HepG2 (cell line): ENCODE measurements around the gene TCFL5. TPM values are rescaled to one million over a fixed set of nuclear protein-coding genes. Genes with fewer than 3 reads are reported as not detected.

Source experiments
- GPN1 ChIP-seq: sonication (generic); formaldehyde crosslinking; IDR thresholded peaks from 2 replicates; pipeline ENCODE4 v1.5.1; 2020; ENCODE audit warnings: missing genetic modification reagents, borderline replicate concordance
- PHF5A ChIP-seq: IDR thresholded peaks from one replicate; pipeline ENCODE4 v1.6.1; 2018; ENCODE audit warnings: low read depth, missing genetic modification reagents; ENCODE audit not compliant: unreplicated experiment
- PITX1 ChIP-seq: sonication (generic); formaldehyde crosslinking; IDR thresholded peaks from 2 replicates; pipeline ENCODE4 v1.5.1; 2020; ENCODE audit warnings: mild to moderate bottlenecking, missing genetic modification reagents
- RARG ChIP-seq: sonication (generic); formaldehyde crosslinking; IDR thresholded peaks from 2 replicates; pipeline ENCODE4 v1.4.0; 2020; ENCODE audit warnings: low read depth, mild to moderate bottlenecking, missing genetic modification reagents
- REXO4 ChIP-seq: sonication (generic); formaldehyde crosslinking; IDR thresholded peaks from 2 replicates; pipeline ENCODE4 v1.8.0; 2022; ENCODE audit warnings: missing genetic modification reagents, mild to moderate bottlenecking, borderline replicate concordance
- TEAD2 ChIP-seq: sonication (generic); formaldehyde crosslinking; IDR thresholded peaks from 2 replicates; pipeline ENCODE4 v1.9.0; 2021; ENCODE audit warnings: missing genetic modification reagents
- TFDP1 ChIP-seq: IDR thresholded peaks from 2 replicates; pipeline ENCODE4 v1.6.1; 2016; ENCODE audit warnings: missing compliant biosample characterization, missing genetic modification reagents, borderline replicate concordance
- ZFP37 ChIP-seq: sonication (generic); formaldehyde crosslinking; IDR thresholded peaks from 2 replicates; pipeline ENCODE4 v1.4.0; 2020; ENCODE audit warnings: missing genetic modification reagents, borderline replicate concordance
- ZNF143 ChIP-seq: sonication (generic); formaldehyde crosslinking; IDR thresholded peaks from 2 replicates; pipeline ENCODE4 v1.4.0; 2020; ENCODE audit warnings: missing genetic modification reagents
- ZNF205 ChIP-seq: IDR thresholded peaks from 2 replicates; pipeline ENCODE4 v1.6.1; 2018; ENCODE audit warnings: missing biosample characterization, missing genetic modification reagents
- ZNF253 ChIP-seq: sonication (generic); formaldehyde crosslinking; IDR thresholded peaks from 2 replicates; pipeline ENCODE4 v1.8.0; 2022; ENCODE audit warnings: mild to moderate bottlenecking, missing genetic modification reagents, borderline replicate concordance
- ZNF569 ChIP-seq: sonication (generic); formaldehyde crosslinking; IDR thresholded peaks from 2 replicates; pipeline ENCODE4 v1.5.0; 2020; ENCODE audit warnings: mild to moderate bottlenecking, missing genetic modification reagents, moderate library complexity, borderline replicate concordance
- ZNF615 ChIP-seq: sonication (generic); formaldehyde crosslinking; IDR thresholded peaks from 2 replicates; pipeline ENCODE4 v1.5.0; 2020; ENCODE audit warnings: mild to moderate bottlenecking, missing genetic modification reagents, borderline replicate concordance
- polyA plus RNA-seq, 8 experiments: library from polyadenylated mRNA; depleted of rRNA in 3 of 8; stranded (reverse) in 7 of 8; unstranded in 1 of 8; fragments of >200 nt; fragmentation: Illumina TruSeq in 4 of 8; extraction: Trizol in 4 of 8; gene quantifications; 2 replicates each; pipeline versions ENCODE4 v1.2.1 to v1.2.3, GENCODE V29; 2011 to 2016; ENCODE audit warnings: low read depth in 4 of 8, missing spikeins in 1 of 8, mixed read lengths in 1 of 8; ENCODE audit not compliant: insufficient read depth in 1 of 8
- total RNA-seq, 5 experiments: library from RNA; depleted of rRNA; stranded (reverse); fragments of >200 nt; fragmentation: Illumina TruSeq; extraction: Trizol; gene quantifications; 2 replicates each; pipeline ENCODE4 v1.2.3, GENCODE V29; 2016; ENCODE audit warnings: low read depth in 1 of 5
- TF ChIP-seq, protein P1 (sequence below): sonication (generic); formaldehyde crosslinking; IDR thresholded peaks from 2 replicates; pipeline ENCODE4 v1.9.0; 2022; ENCODE audit warnings: missing genetic modification reagents, mild to moderate bottlenecking, borderline replicate concordance
- TF ChIP-seq, protein P2 (sequence below), 2 experiments: fragments of 450-650 bp in 1 of 2; sonication (generic) in 1 of 2; formaldehyde crosslinking in 1 of 2; IDR thresholded peaks; 2 replicates each; pipeline versions ENCODE4 v1.6.1 to v1.8.0; 2016 to 2022; ENCODE audit warnings: antibody characterized with exemption in 1 of 2, mild to moderate bottlenecking in 1 of 2, missing genetic modification reagents in 1 of 2

TCFL5 gene
- total and polyA plus RNA-seq, 2 of the 13 experiments (the other 11 are each of a cell fraction or from before 2014, with no cell fraction given), result 14.8 to 20.0 TPM

DNA sequence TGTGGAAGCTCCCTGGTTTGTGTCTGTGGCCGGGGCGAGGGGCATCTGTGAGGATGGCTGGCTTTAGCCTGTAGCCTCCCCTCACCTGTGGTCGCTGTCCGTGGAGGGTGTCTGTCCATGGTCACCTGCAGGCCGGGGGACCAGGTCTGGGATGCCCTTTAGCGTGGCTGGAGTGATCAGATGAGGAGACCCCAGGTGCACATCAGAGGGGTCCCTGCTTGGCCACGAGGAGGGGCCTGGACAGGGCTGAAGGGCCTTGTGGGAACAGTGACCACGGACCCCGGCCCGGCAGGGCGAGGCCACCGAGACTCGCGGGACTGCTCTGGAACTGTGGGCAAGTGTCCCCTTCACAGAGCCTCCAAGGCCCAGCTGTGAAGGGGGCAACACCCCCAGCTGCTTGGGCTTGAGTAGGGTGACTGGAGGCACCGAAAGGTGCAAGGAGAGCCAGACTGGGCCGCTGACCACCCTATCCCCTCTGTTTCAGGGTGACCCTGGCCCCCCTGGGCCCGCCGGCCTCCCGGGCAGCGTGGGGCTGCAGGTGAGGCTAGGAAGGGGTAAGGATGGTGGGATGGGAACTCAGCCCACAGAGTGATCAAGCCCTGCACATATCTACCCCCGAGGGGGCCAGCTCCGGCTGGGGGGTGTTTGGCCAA is 36.2 kb downstream of the TCFL5 start (continued):
- TF ChIP-seq, protein P1, sequence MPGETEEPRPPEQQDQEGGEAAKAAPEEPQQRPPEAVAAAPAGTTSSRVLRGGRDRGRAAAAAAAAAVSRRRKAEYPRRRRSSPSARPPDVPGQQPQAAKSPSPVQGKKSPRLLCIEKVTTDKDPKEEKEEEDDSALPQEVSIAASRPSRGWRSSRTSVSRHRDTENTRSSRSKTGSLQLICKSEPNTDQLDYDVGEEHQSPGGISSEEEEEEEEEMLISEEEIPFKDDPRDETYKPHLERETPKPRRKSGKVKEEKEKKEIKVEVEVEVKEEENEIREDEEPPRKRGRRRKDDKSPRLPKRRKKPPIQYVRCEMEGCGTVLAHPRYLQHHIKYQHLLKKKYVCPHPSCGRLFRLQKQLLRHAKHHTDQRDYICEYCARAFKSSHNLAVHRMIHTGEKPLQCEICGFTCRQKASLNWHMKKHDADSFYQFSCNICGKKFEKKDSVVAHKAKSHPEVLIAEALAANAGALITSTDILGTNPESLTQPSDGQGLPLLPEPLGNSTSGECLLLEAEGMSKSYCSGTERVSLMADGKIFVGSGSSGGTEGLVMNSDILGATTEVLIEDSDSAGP (CRISPR knock-in tag), result 0 out of 2 replicates have a peak, but pooled peaks have one; percentile 7
- TF ChIP-seq REXO4 (no peak), ZNF253 (no peak), PITX1 (no peak), ZNF615 (no peak), ZNF205 (CRISPR knock-in tag) (no peak), ZNF143 (CRISPR knock-in tag) (no peak), GPN1 (no peak), TEAD2 (CRISPR knock-in tag) (no peak), TFDP1 (CRISPR knock-in tag) (no peak), ZFP37 (no peak), RARG (CRISPR knock-in tag) (no peak), ZNF569 (CRISPR knock-in tag) (no peak), PHF5A (no peak)
- TF ChIP-seq, protein P2, sequence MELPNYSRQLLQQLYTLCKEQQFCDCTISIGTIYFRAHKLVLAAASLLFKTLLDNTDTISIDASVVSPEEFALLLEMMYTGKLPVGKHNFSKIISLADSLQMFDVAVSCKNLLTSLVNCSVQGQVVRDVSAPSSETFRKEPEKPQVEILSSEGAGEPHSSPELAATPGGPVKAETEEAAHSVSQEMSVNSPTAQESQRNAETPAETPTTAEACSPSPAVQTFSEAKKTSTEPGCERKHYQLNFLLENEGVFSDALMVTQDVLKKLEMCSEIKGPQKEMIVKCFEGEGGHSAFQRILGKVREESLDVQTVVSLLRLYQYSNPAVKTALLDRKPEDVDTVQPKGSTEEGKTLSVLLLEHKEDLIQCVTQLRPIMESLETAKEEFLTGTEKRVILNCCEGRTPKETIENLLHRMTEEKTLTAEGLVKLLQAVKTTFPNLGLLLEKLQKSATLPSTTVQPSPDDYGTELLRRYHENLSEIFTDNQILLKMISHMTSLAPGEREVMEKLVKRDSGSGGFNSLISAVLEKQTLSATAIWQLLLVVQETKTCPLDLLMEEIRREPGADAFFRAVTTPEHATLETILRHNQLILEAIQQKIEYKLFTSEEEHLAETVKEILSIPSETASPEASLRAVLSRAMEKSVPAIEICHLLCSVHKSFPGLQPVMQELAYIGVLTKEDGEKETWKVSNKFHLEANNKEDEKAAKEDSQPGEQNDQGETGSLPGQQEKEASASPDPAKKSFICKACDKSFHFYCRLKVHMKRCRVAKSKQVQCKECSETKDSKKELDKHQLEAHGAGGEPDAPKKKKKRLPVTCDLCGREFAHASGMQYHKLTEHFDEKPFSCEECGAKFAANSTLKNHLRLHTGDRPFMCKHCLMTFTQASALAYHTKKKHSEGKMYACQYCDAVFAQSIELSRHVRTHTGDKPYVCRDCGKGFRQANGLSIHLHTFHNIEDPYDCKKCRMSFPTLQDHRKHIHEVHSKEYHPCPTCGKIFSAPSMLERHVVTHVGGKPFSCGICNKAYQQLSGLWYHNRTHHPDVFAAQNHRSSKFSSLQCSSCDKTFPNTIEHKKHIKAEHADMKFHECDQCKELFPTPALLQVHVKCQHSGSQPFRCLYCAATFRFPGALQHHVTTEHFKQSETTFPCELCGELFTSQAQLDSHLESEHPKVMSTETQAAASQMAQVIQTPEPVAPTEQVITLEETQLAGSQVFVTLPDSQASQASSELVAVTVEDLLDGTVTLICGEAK (IDR thresholded peaks at IDR 0.05), result no peak
- TF ChIP-seq, protein P2 (CRISPR knock-in tag; IDR thresholded peaks at IDR 0.05), result no peak
